ENCODE results near the gene LIN54.
A peak's percentile ranks its signal among the peaks of the same experiment; 100 is the strongest.
"Not testable (repeated sequence)": the region's sequence is repeated elsewhere in the genome, so short reads cannot be mapped to it uniquely, and the experiment has no call there.

LIN54 gene

DNA sequence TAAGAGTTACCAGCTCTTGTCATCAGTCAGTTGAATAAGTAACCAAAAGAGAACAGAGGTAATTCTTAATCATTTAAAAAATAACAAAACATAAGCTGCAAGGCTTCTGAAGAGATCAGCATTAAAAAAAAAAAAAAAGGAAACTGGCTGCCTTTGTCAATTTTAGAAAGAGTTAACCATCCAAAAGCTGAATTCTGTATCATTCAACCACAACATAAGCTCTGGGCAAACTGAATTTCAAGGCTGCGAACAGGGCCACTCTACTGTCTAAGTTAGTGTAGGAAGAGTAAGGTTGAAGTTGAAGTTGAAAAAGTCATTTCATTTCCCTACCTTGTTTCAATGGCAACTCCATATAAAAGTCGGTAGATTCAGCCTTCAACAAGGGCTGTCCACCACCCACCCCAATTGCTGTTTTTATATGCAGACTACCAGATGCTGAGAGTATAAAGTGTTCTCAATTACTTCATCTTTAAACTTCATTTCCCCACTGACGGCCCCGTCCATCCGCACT, 1.1 kb upstream of the LIN54 start:
- DNase-seq: no peak

- DNase-seq: peak in 1 of 2 donors; percentile 37
Observed at GRCh38 chr4:83010111-83010521, 507 bp downstream of the LIN54 start.

- DNase-seq: no peak
Observed at GRCh38 chr4:83009529-83009928, 1.1 kb downstream of the LIN54 start.

DNA sequence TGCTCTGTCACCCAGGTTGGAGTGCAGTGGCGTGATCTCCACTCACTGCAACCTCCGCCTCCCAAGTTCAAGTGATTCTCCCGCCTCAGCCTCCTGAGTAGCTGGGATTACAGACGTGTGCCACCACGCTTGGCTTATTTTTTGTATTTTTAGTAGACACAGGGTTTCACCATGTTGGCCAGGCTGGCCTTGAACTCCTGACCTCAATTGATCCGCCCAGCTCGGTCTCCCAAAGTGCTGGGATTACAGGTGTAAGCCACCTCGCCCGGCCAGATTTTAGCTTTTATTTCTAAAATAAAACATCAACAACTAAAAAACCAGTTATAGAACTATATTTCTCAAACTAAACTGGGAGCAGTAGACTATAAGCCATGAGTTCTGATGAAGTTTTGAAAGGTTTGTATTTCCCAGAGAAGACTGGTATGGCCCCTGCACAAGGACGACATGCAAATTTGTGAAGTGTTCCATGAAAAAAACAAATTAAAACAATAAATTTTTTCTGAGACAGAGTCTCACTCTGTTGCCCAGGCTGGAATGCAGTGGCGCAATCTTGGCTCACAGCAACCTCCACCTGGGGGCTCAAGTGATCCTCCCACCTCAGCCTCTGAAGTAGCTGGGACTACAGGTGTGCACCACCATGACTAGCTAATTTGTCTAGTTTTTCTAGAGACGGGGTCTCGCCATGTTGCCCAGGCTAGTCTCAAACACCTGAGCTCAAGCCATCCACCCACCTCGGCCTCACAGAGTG, 7.4 kb downstream of the LIN54 start:
- DNase-seq: not testable (repeated sequence)

GRCh38 chr4:83002329-83002728, 8.3 kb downstream of the LIN54 start:
- no peak for DNase-seq

GRCh38 chr4:82998898-82999297, 11.7 kb downstream of the LIN54 start:
- DNase-seq: no peak

DNA sequence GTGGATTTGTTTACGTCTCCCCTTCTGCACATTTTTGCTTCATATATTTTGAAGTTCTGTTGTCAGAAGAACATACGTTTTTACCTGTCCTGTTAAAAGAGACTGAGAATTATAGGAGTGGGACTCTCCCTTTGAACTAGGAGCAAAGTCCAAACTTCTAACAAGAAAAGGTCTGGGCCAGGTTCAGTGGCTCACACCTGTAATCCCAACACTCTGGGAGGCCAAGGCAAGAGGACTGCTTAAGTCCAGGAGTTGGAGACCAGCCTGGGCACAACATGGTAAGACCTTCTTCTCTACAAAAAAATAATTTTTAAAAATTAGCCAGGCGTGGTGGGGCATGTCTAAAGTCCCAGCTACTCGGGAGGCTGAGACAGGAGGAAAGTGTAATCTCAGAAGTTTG, 15.8 kb downstream of the LIN54 start:
- DNase-seq: no peak

GRCh38 chr4:82989575-82990429, 20.8 kb downstream of the LIN54 start:
- peak in 1 of 2 donors; percentile 36 for DNase-seq

DNA sequence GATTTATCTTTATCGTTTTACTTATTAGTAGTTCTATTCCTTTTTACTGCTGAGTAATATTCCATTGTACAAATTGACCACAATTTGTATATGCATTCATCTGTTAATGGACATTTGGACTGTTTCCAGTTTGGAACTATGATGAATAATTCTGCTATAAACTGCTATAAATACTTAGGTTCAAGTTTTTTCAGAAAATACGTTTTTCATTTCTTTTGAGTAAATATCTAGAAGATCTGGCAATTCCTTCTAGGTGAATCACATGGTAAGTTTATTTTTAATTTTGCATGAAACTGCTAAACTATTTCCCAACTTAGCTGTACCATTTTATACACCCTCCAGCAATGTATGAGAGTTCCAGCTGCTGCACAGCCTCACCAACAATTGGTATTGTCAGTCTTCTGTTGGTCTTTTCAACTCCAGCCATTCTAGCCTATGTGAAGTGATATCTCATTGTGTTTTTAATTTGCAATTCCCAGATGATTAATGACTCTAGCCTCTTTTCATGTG, 22.2 kb downstream of the LIN54 start:
- no peak for DNase-seq

DNA sequence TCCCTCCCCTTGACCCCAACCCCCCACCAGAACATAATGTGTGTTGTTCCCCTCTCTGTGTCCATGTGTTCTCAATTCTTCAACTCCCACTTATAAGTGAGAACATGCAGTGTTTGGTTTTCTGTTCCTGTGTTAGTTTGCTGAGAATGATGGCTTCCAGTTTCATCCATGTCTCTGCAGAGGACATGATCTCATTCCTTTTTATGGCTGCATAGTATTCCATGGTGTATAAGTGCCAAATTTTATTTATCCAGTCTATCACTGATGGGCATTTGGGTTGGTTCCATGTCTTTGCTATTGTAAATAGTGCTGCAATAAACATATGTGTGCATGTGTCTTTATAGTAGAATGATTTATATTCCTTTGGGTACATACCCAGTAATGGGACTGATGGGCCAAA, 23.1 kb downstream of the LIN54 start:
- not testable (repeated sequence) for DNase-seq

- peak in 1 of 2 donors; percentile 9 for DNase-seq
Observed at GRCh38 chr4:82984459-82984858, 26.2 kb downstream of the LIN54 start.

GRCh38 chr4:82983444-82983843, 27.2 kb downstream of the LIN54 start:
- DNase-seq: no peak

- DNase-seq: no peak
Observed at GRCh38 chr4:82981138-82981537, 29.5 kb downstream of the LIN54 start.

DNA sequence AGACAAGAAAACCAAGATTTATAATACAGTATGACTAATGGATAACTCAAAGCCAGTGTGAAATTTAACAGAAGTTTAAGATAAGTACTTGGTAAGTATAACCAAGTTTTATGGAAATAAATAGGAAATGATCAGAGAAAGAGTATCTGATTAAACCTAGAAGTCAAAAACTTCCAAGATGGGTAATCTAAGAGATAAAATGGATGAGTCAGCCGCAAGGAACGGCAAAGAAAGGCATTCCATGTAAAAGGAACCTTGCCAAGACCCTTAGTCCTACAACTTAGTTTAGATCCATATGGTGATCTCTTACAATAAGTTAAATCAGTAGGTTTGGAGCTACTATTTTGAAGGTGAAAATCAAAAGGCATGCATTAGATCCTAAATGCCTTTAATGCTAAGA, 34.8 kb downstream of the LIN54 start:
- DNase-seq: no peak

GRCh38 chr4:82969414-82969813, 41.2 kb downstream of the LIN54 start:
- DNase-seq: no peak

GRCh38 chr4:82968972-82969371, 41.7 kb downstream of the LIN54 start:
- no peak for DNase-seq

DNA sequence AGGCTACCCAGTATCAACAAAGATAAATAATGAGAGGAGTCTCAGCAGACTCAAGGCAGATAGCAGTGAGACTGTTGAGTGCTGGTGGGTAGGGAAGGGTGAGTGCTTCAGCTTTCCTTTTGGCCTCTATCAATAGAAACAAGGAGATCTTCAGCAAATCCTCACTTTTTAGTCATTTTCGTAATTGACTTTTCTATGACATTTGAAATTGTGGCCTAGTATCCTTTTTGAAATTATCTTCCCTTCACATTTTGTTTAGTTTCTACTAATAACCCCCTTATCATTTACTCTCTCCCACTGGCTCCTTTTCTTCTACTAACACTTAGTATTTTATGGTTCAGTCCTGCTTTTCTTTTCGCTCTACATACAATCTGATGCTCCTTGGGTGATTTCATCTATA, 44.9 kb downstream of the LIN54 start:
- DNase-seq: no peak

- DNase-seq: no peak
Observed at GRCh38 chr4:82957045-82957444, 53.6 kb downstream of the LIN54 start.

- no peak for DNase-seq
Observed at GRCh38 chr4:82954212-82954611, 56.4 kb downstream of the LIN54 start.

DNA sequence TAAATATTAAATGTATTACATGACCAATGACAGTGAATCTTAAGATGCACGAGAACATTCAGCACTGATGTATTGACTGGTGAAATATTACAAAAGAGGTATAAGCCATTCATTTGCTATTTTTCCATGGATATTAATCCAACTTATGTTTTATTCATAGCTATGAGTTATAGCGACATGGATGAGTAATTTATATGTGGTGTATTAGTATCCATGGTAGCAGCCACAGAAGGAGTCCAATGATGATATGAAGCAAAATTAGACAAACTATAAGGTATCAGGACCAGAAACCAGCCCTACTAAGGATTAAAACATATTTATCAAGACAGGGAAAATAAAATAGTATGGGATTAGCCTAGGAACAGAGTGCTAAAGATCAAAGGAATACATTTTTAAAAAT, 59.4 kb downstream of the LIN54 start:
- no peak for DNase-seq

GRCh38 chr4:82948647-82949204, 61.9 kb downstream of the LIN54 start:
- DNase-seq: no peak

DNA sequence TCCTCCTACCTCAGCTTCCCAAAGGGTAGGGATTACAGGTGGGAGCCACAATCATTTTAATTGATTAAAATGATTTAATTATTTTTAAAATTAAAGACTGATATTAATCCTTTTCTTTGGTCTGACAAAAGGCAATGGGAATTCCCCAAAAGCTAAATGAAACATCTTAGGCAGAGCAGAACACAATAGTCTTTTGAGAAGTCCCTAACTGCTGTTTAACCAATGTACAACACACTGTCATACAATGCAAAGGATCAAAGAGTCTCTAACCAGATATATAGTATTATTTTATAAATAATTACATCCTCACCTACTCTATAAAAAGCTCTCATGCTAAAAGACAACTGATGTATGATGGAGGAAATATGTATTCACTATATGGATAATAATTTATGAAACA, 63.1 kb downstream of the LIN54 start:
- DNase-seq: no peak

- no peak for DNase-seq
Observed at GRCh38 chr4:82939414-82939813, 71.2 kb downstream of the LIN54 start.
